Fibroblast of upper back skin (primary cell): ENCODE measurements around the gene PTPRQ.
A peak's percentile ranks its signal among the peaks of the same experiment; 100 is the strongest.

Experiments
- DNase-seq: peaks from one replicate; pipeline ENCODE4 v3.0.0-alpha.2; 2013

The PTPRQ gene

GRCh38 chr12:80707126-80707829 lies 263.2 kb downstream of the PTPRQ start, which contains the start of gene MYF6:
Gene MYF6, plus strand, starts transcription at chr12:80707634. Its CDS starts 86 bp downstream, at chr12:80707720.
- DNase-seq, result no peak

- DNase-seq, result no peak
Observed at GRCh38 chr12:80707830-80708258, 263.8 kb downstream of the PTPRQ start.

- no peak for DNase-seq
Observed at GRCh38 chr12:80708259-80708974, 264.4 kb downstream of the PTPRQ start.

GRCh38 chr12:80708975-80709328 lies 264.9 kb downstream of the PTPRQ start:
- DNase-seq, result no peak

- no peak for DNase-seq
Observed at GRCh38 chr12:80709811-80710726, 266.0 kb downstream of the PTPRQ start.

DNA sequence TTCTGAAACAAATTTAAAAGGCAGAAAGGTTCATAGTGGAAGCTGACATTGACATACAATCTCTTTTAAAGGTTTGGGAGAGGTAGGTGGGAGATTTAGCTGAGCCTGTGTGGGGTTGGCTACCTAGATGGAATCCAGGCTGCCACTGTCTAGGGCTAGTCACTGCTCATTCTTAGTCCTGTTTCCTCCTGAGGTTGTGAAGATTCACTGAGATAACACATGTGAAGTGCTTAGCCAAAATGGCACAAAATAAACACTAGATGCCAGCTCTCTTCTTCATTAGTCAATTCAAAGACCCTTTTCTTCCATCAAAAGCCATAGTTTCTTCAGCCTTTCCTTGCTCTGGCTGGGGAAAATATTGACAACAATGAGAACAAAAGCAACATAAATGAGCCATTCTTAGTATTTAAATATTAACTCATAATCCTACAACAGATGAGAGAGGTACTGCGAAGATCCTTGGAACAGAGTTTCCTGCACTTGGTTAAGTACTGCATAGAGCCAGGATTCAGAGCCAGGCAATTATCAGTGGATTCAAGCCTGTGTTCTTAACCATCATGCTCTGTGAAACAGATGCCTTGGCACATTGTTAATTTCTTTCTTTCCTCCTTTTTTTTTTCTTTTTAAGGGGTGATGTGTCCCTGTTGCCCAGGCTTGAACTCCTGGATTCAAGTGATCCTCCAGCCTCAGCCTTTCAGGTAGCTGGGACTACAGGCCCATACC lies 266.9 kb downstream of the PTPRQ start:
- DNase-seq, result no peak

DNA sequence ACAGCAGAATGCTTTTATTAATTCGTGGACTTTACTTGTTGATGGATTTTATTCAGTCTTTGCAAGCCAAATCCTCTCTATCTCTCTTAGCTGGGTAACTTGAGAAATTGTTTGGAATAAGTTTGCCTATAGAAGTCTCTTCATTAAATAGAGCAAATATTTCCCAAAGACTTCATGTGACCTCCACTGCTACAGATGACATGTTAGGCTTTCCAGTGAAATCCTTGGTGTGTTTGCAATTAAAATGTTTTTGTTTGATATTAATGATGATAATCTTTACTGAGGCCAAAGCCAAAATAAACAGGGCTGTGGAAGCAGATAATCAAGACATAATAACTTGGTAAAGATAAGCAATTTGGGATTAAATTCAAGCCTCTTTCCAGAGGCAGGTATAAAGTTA lies 267.8 kb downstream of the PTPRQ start:
- DNase-seq, result no peak

- no peak for DNase-seq
Observed at GRCh38 chr12:80712866-80713265, 268.8 kb downstream of the PTPRQ start.

- DNase-seq, result no peak
Observed at GRCh38 chr12:80713419-80713818, 269.4 kb downstream of the PTPRQ start.

DNA sequence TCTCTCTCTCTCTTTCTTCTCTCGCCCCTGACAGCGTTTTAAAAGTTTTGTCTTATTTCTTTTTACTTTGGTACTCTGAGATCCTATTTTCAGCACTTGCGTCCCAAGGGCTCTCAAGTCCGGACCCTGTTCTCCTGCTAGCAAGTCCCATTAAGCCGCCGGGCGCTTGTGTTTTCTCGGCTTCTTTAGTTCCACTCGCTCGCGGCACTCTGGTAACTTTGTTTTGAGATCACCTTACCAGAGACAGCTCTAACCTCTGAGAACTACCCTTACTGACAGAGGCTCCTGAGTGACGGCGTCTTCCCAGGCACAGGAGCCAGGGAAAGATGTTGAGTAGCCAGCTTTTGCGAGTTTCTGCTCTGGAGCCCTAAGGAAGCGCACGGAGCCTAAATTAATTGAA lies 270.0 kb downstream of the PTPRQ start:
- peak; percentile 19 for DNase-seq

GRCh38 chr12:80714846-80715245 lies 270.8 kb downstream of the PTPRQ start:
- DNase-seq, result no peak

GRCh38 chr12:80715713-80716249 lies 271.7 kb downstream of the PTPRQ start:
- no peak for DNase-seq

GRCh38 chr12:80716696-80717469 lies 272.8 kb downstream of the PTPRQ start, which contains the start of gene MYF5:
Gene MYF5, plus strand, starts transcription at chr12:80716912. Its CDS starts 152 bp downstream, at chr12:80717064.
- DNase-seq, result no peak

- no peak for DNase-seq
Observed at GRCh38 chr12:80717856-80718255, 273.8 kb downstream of the PTPRQ start.

DNA sequence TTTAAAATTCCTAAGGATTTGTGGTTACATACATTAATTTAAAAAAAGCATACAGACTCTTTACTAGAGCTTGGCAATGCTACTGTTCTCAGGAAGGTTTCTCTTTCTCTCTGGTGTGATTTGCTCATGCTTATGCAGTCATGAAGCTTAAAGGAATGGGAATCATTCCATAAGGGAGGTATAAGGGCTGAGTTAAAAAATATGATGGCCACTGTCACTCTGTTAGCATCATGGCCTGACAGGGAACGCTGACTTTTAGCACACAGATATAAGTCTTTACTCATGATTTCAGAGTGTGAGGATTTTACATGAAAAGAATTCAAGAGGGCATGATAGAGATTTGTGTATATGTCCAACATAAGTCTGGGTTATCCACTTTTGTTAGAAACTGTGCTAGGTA lies 276.5 kb downstream of the PTPRQ start:
- DNase-seq, result no peak

DNA sequence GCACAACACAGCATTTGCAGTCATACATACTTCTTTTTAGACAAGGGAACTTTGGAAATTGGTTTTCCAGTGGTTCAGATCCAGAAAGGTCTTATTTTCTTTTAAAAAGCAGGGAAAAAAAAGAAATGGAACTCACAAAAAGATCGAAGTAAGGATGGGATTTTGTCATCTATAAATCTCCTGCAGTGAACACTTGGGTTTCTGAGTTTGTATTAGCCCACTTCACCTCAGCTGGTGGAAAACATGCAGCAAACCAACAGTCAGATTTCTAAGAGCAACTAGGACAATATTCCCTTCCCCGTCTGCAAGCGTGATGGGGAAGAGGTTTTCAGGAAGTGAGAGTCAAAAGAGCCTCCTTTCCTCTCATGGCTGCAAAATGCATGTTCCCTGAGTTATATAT lies 277.3 kb downstream of the PTPRQ start:
- DNase-seq, result no peak
